HK-2 (cell line): ENCODE results near the gene PRKCB.

Experiments
- DNase-seq: peaks from one replicate; pipeline ENCODE4 v3.0.0-alpha.2; 2018; ENCODE audit not compliant: unreplicated experiment

Gene PRKCB

GRCh38 chr16:24168856-24169255 lies 333.1 kb downstream of the PRKCB start:
- DNase-seq: no peak

GRCh38 chr16:24170407-24170806 lies 334.6 kb downstream of the PRKCB start:
- no peak for DNase-seq

GRCh38 chr16:24174504-24174903 lies 338.7 kb downstream of the PRKCB start:
- DNase-seq: no peak

GRCh38 chr16:24174957-24175356 lies 339.2 kb downstream of the PRKCB start:
- DNase-seq: no peak

GRCh38 chr16:24178496-24178895 lies 342.7 kb downstream of the PRKCB start:
- peak; percentile 0 for DNase-seq

- DNase-seq: no peak
Observed at GRCh38 chr16:24180451-24180850, 344.7 kb downstream of the PRKCB start.

- DNase-seq: no peak
Observed at GRCh38 chr16:24188021-24188542, 352.3 kb downstream of the PRKCB start.

- no peak for DNase-seq
Observed at GRCh38 chr16:24188751-24189318, 353.1 kb downstream of the PRKCB start.

GRCh38 chr16:24189941-24190340 lies 354.2 kb downstream of the PRKCB start:
- DNase-seq: no peak

- no peak for DNase-seq
Observed at GRCh38 chr16:24191876-24192402, 356.2 kb downstream of the PRKCB start.

- no peak for DNase-seq
Observed at GRCh38 chr16:24195221-24195620, 359.4 kb downstream of the PRKCB start.

- DNase-seq: no peak
Observed at GRCh38 chr16:24198807-24199533, 363.2 kb downstream of the PRKCB start.

- no peak for DNase-seq
Observed at GRCh38 chr16:24203675-24204074, 367.9 kb downstream of the PRKCB start.

- no peak for DNase-seq
Observed at GRCh38 chr16:24204150-24204665, 368.4 kb downstream of the PRKCB start.

- no peak for DNase-seq
Observed at GRCh38 chr16:24206926-24207325, 371.1 kb downstream of the PRKCB start.

GRCh38 chr16:24208710-24209109 lies 372.9 kb downstream of the PRKCB start:
- no peak for DNase-seq

GRCh38 chr16:24214992-24215391 lies 379.2 kb downstream of the PRKCB start:
- no peak for DNase-seq

GRCh38 chr16:24216961-24217360 lies 381.2 kb downstream of the PRKCB start:
- no peak for DNase-seq

- DNase-seq: no peak
Observed at GRCh38 chr16:24217461-24217860, 381.7 kb downstream of the PRKCB start.

GRCh38 chr16:24218299-24218698 lies 382.5 kb downstream of the PRKCB start:
- no peak for DNase-seq

GRCh38 chr16:24221219-24221618 lies 385.4 kb downstream of the PRKCB start:
- DNase-seq: no peak

- DNase-seq: no peak
Observed at GRCh38 chr16:24228514-24228913, 392.7 kb downstream of the PRKCB start.

GRCh38 chr16:24232936-24233335 lies 397.2 kb downstream of the PRKCB start:
- no peak for DNase-seq
